HG02798 (cell line): Measurements from ENCODE around the gene ZNF658.
"Not testable (repeated sequence)": the region's sequence is repeated elsewhere in the genome, so short reads cannot be mapped to it uniquely, and the experiment has no call there.

Source experiments
- ATAC-seq: cut with Tn5 transposase; IDR thresholded peaks from one replicate; pipeline ENCODE4 v1.9.1; 2021; ENCODE audit warnings: mild to moderate bottlenecking; ENCODE audit not compliant: unreplicated experiment, poor library complexity

The ZNF658 gene

GRCh38 chr9:66900490-66901131 lies at the start of gene ZNF658:
Gene ZNF658 (plus strand): TSS chr9:66900725. CDS start chr9:66903562, 2,837 bp downstream.
- peak; percentile 99 for ATAC-seq

GRCh38 chr9:66861732-66862131 lies 38.8 kb upstream of the ZNF658 start:
- ATAC-seq: not testable (repeated sequence)

- not testable (repeated sequence) for ATAC-seq
These were observed 31.9 kb upstream of the ZNF658 start for GRCh38 chr9:66868660-66869059.

GRCh38 chr9:66880605-66881004 lies 19.9 kb upstream of the ZNF658 start:
- peak; percentile 64 for ATAC-seq

GRCh38 chr9:66881847-66882246 lies 18.7 kb upstream of the ZNF658 start:
- ATAC-seq: not testable (repeated sequence)

GRCh38 chr9:66890334-66890733 lies 10.2 kb upstream of the ZNF658 start:
- peak; percentile 76 for ATAC-seq

GRCh38 chr9:66901141-66901540 lies 616 bp downstream of the ZNF658 start:
- ATAC-seq: peak; percentile 28

- ATAC-seq: not testable (repeated sequence)
These were observed 9.0 kb downstream of the ZNF658 start for GRCh38 chr9:66909560-66909959.

- ATAC-seq: not testable (repeated sequence)
These were observed 19.5 kb downstream of the ZNF658 start for GRCh38 chr9:66920072-66920471.

GRCh38 chr9:66936194-66936870 lies 35.8 kb downstream of the ZNF658 start:
- ATAC-seq: not testable (repeated sequence)

GRCh38 chr9:66937662-66938061 lies 37.1 kb downstream of the ZNF658 start:
- ATAC-seq: not testable (repeated sequence)

GRCh38 chr9:66938322-66938721 lies 37.8 kb downstream of the ZNF658 start:
- not testable (repeated sequence) for ATAC-seq

GRCh38 chr9:66939878-66940830 lies 39.6 kb downstream of the ZNF658 start:
- ATAC-seq: not testable (repeated sequence)

GRCh38 chr9:66942400-66943155 lies 42.1 kb downstream of the ZNF658 start:
- ATAC-seq: not testable (repeated sequence)

GRCh38 chr9:66952576-66952975 lies 52.1 kb downstream of the ZNF658 start:
- ATAC-seq: not testable (repeated sequence)
